ENCODE results near the gene PKLR. TPM values are rescaled to one million over a fixed set of nuclear protein-coding genes. Genes with fewer than 3 reads are reported as not detected.

The PKLR gene
- total RNA-seq, 4 donors from 2014 or later, result 0.13 to 1.7 (median 0.77) TPM

DNA sequence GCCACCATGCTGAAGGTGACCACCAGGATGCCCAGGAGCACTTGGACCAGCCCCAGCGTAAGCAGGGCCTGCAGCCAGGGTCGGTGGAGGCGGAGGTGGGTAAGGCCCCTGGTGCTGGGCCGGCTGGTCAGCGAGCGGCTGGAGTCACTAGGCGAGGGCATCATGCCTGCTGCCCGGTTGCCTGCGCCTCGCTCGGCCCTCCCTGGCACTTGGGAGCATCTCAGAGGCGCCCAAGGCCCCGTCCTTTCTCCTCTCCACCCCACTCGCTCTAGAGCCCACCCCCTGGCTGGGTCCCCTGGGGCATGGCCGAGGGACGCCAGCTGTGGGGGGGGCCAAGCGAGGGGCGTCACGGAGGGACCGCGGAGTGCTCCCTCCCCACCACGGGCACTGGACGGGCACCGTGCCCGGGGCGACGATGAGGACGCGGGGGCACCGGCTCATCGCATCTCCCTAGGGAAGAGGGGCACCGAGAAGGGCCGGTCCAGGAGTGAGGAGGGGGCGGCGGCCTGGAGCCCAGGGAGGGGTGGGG lies 46.5 kb downstream of the PKLR start:
- intact Hi-C loops (cut with DNase I; ENCODE audit: low total_unique reads), result loop anchor here (5.0 kb wide), 1 partner anchor 68 kb away; the partner anchor contains the start of gene RUSC1
- TF ChIP-seq, protein P1, sequence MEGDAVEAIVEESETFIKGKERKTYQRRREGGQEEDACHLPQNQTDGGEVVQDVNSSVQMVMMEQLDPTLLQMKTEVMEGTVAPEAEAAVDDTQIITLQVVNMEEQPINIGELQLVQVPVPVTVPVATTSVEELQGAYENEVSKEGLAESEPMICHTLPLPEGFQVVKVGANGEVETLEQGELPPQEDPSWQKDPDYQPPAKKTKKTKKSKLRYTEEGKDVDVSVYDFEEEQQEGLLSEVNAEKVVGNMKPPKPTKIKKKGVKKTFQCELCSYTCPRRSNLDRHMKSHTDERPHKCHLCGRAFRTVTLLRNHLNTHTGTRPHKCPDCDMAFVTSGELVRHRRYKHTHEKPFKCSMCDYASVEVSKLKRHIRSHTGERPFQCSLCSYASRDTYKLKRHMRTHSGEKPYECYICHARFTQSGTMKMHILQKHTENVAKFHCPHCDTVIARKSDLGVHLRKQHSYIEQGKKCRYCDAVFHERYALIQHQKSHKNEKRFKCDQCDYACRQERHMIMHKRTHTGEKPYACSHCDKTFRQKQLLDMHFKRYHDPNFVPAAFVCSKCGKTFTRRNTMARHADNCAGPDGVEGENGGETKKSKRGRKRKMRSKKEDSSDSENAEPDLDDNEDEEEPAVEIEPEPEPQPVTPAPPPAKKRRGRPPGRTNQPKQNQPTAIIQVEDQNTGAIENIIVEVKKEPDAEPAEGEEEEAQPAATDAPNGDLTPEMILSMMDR (IDR thresholded peaks at IDR 0.05), result no peak
- TF ChIP-seq POLR2A (IDR thresholded peaks at IDR 0.05), result no peak
- peak overlapping the region; percentile 51 for H3K4me3 ChIP-seq (ENCODE audit: low read depth, poor library complexity, severe bottlenecking)
- no peak for DNase-seq (ENCODE audit: low spot score in 2 of 2)
- WGBS, 2 donors, result 1 to 4% methylated on average over 17 to 34 of the region's 35 CpGs

DNA sequence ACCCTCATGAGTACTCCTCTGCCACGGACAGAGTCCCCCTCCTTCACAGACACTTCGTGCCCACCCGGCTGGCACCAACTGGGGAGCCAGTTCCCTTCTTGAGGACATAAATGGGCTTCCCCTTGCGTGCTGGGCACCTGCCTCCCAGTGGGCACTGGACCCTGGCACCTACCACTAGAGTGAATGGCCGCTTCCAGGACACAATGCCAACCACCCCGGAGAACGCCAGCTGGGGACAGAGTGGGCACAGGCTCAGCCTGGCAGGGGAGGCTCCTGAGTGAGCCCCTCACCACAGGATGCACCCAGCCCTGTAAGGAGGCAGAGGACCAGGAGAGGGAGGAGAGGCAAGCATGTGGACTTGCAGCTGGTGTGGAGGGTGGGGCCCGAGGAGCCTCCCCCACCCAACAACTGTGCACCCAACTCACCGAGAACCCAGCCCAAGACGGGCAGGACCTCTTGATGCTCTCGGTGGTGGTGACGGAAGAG lies 47.0 kb downstream of the PKLR start:
- intact Hi-C loops (cut with DNase I; ENCODE audit: low total_unique reads), result loop anchor here (5.0 kb wide), 1 partner anchor 68 kb away; the partner anchor contains the start of gene RUSC1
- no peak for DNase-seq (ENCODE audit: low spot score in 2 of 2)
- TF ChIP-seq, protein P1 (IDR thresholded peaks at IDR 0.05), result no peak
- TF ChIP-seq POLR2A (IDR thresholded peaks at IDR 0.05), result no peak
- no peak overlapping the region for H3K4me3 ChIP-seq (ENCODE audit: low read depth, poor library complexity, severe bottlenecking)
- 34 to 42% methylated on average over 12 of the region's 12 CpGs for WGBS, 2 donors

DNA sequence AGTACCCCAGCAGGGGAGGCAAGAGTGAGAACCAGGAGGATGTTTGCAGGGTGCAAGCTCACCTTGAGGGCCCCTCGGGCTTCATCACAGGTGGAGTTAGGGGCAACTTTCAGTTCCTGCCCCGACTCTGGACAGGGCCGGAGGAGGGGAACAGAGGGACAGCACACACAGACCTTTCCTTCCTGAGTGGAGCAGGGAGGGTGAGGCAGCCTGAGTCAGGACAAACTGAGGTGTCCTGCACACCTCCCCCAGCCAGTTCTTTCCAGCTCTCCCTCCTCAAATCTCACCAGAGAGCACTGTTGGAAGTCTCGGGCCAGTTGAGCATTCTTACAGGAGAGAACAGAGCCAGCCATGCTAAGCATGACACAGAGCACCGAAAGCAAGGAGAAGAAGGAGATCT lies 47.4 kb downstream of the PKLR start:
- H3K4me3 ChIP-seq (ENCODE audit: low read depth, poor library complexity, severe bottlenecking), result no peak overlapping the region
- no peak for DNase-seq (ENCODE audit: low spot score in 2 of 2)
- 52 to 59% methylated on average over 5 of the region's 5 CpGs for WGBS, 2 donors
- intact Hi-C loops (cut with DNase I; ENCODE audit: low total_unique reads), result loop anchor here (5.0 kb wide), 1 partner anchor 69 kb away; the partner anchor contains the start of gene RUSC1
- no peak for TF ChIP-seq POLR2A (IDR thresholded peaks at IDR 0.05)
- TF ChIP-seq, protein P1 (IDR thresholded peaks at IDR 0.05), result no peak

DNA sequence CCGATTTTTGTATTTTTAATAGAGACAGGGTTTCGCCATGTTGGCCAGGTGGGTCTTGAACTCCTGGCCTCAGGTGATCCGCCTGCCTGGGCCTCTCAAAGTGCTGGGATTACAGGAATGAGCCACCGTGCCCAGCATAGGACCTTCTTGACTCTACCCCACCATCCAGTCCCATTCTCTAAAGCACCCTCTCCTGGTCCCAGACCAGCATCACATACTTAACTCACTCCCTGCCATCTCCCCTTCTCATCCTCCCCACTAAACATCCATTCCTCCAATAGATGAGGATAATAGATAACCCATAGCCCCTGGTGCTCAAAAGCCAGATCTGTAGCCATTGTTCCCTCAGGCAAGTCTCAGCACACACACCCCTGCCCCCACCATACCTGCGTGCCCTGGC lies 48.0 kb downstream of the PKLR start:
- TF ChIP-seq, protein P1 (IDR thresholded peaks at IDR 0.05), result no peak
- no peak for DNase-seq (ENCODE audit: low spot score in 2 of 2)
- H3K4me3 ChIP-seq (ENCODE audit: low read depth, poor library complexity, severe bottlenecking), result no peak overlapping the region
- WGBS, 2 donors, result 80 to 88% methylated on average over 5 of the region's 5 CpGs
- intact Hi-C loops (cut with DNase I; ENCODE audit: low total_unique reads), result loop anchor here (5.0 kb wide), 1 partner anchor 69 kb away; the partner anchor contains the start of gene RUSC1

DNA sequence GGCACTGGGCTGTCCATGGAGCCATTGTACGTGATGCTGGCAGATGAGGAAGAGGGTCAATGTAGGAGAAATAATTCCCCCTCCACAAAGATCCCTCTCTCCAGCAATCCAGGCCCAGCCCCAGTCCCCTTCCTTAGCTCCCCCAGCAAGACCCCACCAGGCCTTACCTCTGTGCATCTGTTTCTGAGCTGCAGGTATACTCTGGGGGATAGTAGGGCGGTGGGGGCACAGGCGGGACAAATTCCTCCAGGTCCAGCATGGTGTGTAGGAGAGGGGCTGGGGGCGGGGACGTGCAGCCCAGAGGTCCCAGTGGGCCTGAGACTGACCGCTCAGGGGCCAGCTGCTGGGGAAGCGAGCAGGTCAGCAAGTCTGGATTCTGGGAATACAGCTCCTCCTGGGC lies 49.7 kb downstream of the PKLR start:
- TF ChIP-seq POLR2A (IDR thresholded peaks at IDR 0.05), result no peak
- TF ChIP-seq, protein P1 (IDR thresholded peaks at IDR 0.05), result no peak
- 82 to 93% methylated on average over 7 of the region's 7 CpGs for WGBS, 2 donors
- H3K4me3 ChIP-seq (ENCODE audit: low read depth, poor library complexity, severe bottlenecking), result no peak overlapping the region
- intact Hi-C loops (cut with DNase I; ENCODE audit: low total_unique reads), result loop anchor here (5.0 kb wide), 1 partner anchor 71 kb away; the partner anchor contains the start of gene RUSC1
- no peak for DNase-seq (ENCODE audit: low spot score in 2 of 2)

Data from lower leg skin (tissue), 4 donors.